BE2C (cell line): ENCODE data around the gene LEMD2.

Experiments used
- DNase-seq: peaks from one replicate; pipeline ENCODE4 v3.0.0-alpha.2; 2020
- H3K27me3 ChIP-seq: fragments of 250-450 bp; sonication (Bioruptor Pico); 2 replicates; pipeline ENCODE4 v1.5.1; 2020; ENCODE audit warnings: mild to moderate bottlenecking
- H3K36me3 ChIP-seq: fragments of 250-450 bp; sonication (Bioruptor Pico); 2 replicates; pipeline ENCODE4 v1.5.1; 2020; ENCODE audit warnings: mild to moderate bottlenecking
- H3K4me1 ChIP-seq: fragments of 250-450 bp; sonication (Bioruptor Pico); 2 replicates; pipeline ENCODE4 v1.5.1; 2020
- H3K4me3 ChIP-seq: 2 replicates; pipeline ENCODE4 v1.5.1; 2011; ENCODE audit warnings: low read depth, low read length
- H3K9me3 ChIP-seq: fragments of 250-450 bp; sonication (Bioruptor Pico); 2 replicates; pipeline ENCODE4 v1.5.1; 2020
- CTCF ChIP-seq: IDR thresholded peaks from 2 replicates; pipeline ENCODE4 v1.5.1; 2012; ENCODE audit warnings: mild to moderate bottlenecking, low read depth, low read length

The LEMD2 gene

GRCh38 chr6:33778444-33779121 is 10.3 kb downstream of the LEMD2 start:
- Histone ChIP-seq H3K4me1 (peaks cover 12% of the 10 kb centered on the region), H3K27me3 (no peaks in the 10 kb centered on the region), H3K4me3 (no peak overlapping the region), H3K9me3 (no peaks in the 10 kb centered on the region), H3K36me3 (peaks cover 82% of the 10 kb centered on the region)
- no peak for DNase-seq
- TF ChIP-seq CTCF: no peak

- no peak overlapping the region for H3K4me3 ChIP-seq
- no peak for TF ChIP-seq CTCF
- H3K9me3 ChIP-seq: no peaks in the 10 kb centered on the region
- H3K27me3 ChIP-seq: no peaks in the 10 kb centered on the region
- H3K36me3 ChIP-seq: peaks cover 74% of the 10 kb centered on the region
- peak; percentile 37 for DNase-seq
- H3K4me1 ChIP-seq: peaks cover 12% of the 10 kb centered on the region
Measured at GRCh38 chr6:33777398-33778388, 11.2 kb downstream of the LEMD2 start.

- Histone ChIP-seq H3K4me3 (no peak overlapping the region), H3K4me1 (peaks cover 12% of the 10 kb centered on the region), H3K36me3 (peaks cover 73% of the 10 kb centered on the region), H3K27me3 (no peaks in the 10 kb centered on the region), H3K9me3 (no peaks in the 10 kb centered on the region)
- TF ChIP-seq CTCF: no peak
- DNase-seq: no peak
Measured at GRCh38 chr6:33776764-33777163, 12.2 kb downstream of the LEMD2 start.

- no peak for TF ChIP-seq CTCF
- no peak overlapping the region for H3K4me3 ChIP-seq
- H3K36me3 ChIP-seq: peaks cover 73% of the 10 kb centered on the region
- peaks cover 7% of the 10 kb centered on the region for H3K4me1 ChIP-seq
- H3K27me3 ChIP-seq: no peaks in the 10 kb centered on the region
- H3K9me3 ChIP-seq: no peaks in the 10 kb centered on the region
- no peak for DNase-seq
Measured at GRCh38 chr6:33776186-33776585, 12.7 kb downstream of the LEMD2 start.

- H3K36me3 ChIP-seq: peaks cover 59% of the 10 kb centered on the region
Measured at GRCh38 chr6:33774774-33775173, 14.2 kb downstream of the LEMD2 start.

More at GRCh38 chr6:33774774-33775173, 14.2 kb downstream of the LEMD2 start:
- DNase-seq: no peak
- no peak overlapping the region for H3K4me3 ChIP-seq
- no peaks in the 10 kb centered on the region for H3K27me3 ChIP-seq
- H3K9me3 ChIP-seq: no peaks in the 10 kb centered on the region
- H3K4me1 ChIP-seq: peaks cover 3% of the 10 kb centered on the region; the same call in 1 of the 2 replicates
- no peak for TF ChIP-seq CTCF
